MM.1S (cell line): ENCODE results near the gene SMAD4.

Experiments
- DNase-seq: peaks from one replicate; pipeline ENCODE4 v3.0.0-alpha.2; 2015
- H2AFZ ChIP-seq: fragments of 300-600 bp; sonication (generic); 2 replicates; pipeline ENCODE4 v1.6.0; 2016; ENCODE audit warnings: antibody characterized with exemption, low read length
- H3F3A ChIP-seq: fragments of 300-600 bp; sonication (generic); 2 replicates; pipeline ENCODE4 v1.6.1; 2016; ENCODE audit warnings: mild to moderate bottlenecking, antibody characterized with exemption, low read length, moderate library complexity, mixed read lengths; ENCODE audit not compliant: insufficient read depth
- H3K27ac ChIP-seq: fragments of 300-600 bp; sonication (generic); 2 replicates; pipeline ENCODE4 v1.5.1; 2016; ENCODE audit warnings: mild to moderate bottlenecking, low read length
- H3K27me3 ChIP-seq: fragments of 300-600 bp; sonication (generic); replicated peaks from 2 replicates; pipeline ENCODE4 v1.6.0; 2016; ENCODE audit warnings: low read length; ENCODE audit not compliant: insufficient read depth
- H3K36me3 ChIP-seq: fragments of 300-600 bp; sonication (generic); replicated peaks from 2 replicates; pipeline ENCODE4 v1.6.1; 2016; ENCODE audit warnings: mild to moderate bottlenecking, low read length, mixed read lengths; ENCODE audit not compliant: insufficient read depth
- H3K4me1 ChIP-seq: fragments of 300-600 bp; sonication (generic); 2 replicates; pipeline ENCODE4 v1.6.1; 2016; ENCODE audit warnings: low read length, mixed read lengths
- H3K4me2 ChIP-seq: fragments of 300-600 bp; sonication (generic); 2 replicates; pipeline ENCODE4 v1.6.0; 2016; ENCODE audit warnings: low read depth, low read length
- H3K4me3 ChIP-seq: fragments of 300-600 bp; sonication (generic); 2 replicates; pipeline ENCODE4 v1.5.1; 2016; ENCODE audit warnings: low read length, mixed read lengths
- H3K79me2 ChIP-seq: fragments of 300-600 bp; sonication (generic); 2 replicates; pipeline ENCODE4 v1.6.1; 2016; ENCODE audit warnings: mixed run types, low read length, mixed read lengths
- H3K9ac ChIP-seq: fragments of 300-600 bp; sonication (generic); 2 replicates; pipeline ENCODE4 v1.6.1; 2016; ENCODE audit warnings: low read length, mixed read lengths
- H3K9me2 ChIP-seq: fragments of 300-600 bp; sonication (generic); replicated peaks from 2 replicates; pipeline ENCODE4 v1.6.1; 2016; ENCODE audit warnings: mild to moderate bottlenecking, low read length, mixed read lengths; ENCODE audit not compliant: insufficient read depth
- H3K9me3 ChIP-seq: fragments of 300-600 bp; sonication (generic); replicated peaks from 2 replicates; pipeline ENCODE4 v1.6.1; 2016; ENCODE audit warnings: mild to moderate bottlenecking, low read length, mixed read lengths; ENCODE audit not compliant: insufficient read depth
- H4K20me1 ChIP-seq: fragments of 300-600 bp; sonication (generic); 2 replicates; pipeline ENCODE4 v1.6.1; 2016; ENCODE audit warnings: mild to moderate bottlenecking, low read length, moderate library complexity, mixed read lengths; ENCODE audit not compliant: insufficient read depth
- EZH2 ChIP-seq: fragments of 300-600 bp; sonication (generic); optimal IDR thresholded peaks from 2 replicates; pipeline ENCODE3; 2017; ENCODE audit warnings: low read depth, mild to moderate bottlenecking, antibody characterized with exemption, low read length, mixed read lengths
- EZH2phosphoT487 ChIP-seq: fragments of 300-600 bp; sonication (generic); IDR thresholded peaks from 2 replicates; pipeline ENCODE4 v1.6.1; 2018; ENCODE audit warnings: antibody characterized with exemption, low read length
- TF ChIP-seq, protein P1 (sequence below): fragments of 300-600 bp; sonication (generic); IDR thresholded peaks from 2 replicates; pipeline ENCODE4 v1.5.1; 2016; ENCODE audit warnings: antibody characterized with exemption, low read length, mixed read lengths

SMAD4 gene

DNA sequence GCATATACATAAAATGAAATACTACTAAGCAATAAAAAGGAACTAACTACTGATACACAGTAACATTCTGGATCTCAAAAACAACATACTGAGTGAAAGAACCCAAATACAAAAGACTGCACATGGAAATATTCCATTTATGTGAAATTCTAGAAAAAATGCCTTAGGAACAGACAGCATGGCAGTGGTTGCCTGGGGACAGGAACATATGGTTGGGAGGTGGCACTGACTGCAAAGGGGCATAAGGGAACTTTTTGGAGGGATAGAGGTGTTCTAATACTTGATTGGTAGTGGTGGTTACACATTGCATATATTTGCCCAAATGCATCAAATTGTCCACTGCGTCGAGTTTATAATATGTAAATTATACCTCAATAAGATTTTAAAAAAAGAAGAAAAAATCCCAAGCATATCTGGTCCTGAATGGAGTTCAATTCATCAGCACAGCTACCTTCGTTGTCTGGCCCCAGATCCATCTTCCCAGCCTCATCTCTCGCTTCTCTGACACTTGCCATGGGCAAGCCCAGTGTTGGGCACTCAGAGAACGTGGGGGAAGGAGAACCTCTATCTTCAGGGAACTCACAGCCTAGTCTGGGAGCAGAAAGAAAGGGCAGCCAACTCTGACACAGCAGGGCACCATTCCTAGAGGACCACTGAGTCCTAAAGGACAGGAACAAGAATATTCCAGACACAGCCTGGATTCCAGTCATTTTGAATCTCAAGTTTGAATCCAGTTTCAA is 8.6 kb upstream of the SMAD4 start:
- Histone ChIP-seq H2AFZ (no peak overlapping the region), H3K9me2 (no peaks in the 10 kb centered on the region), H4K20me1 (no peaks in the 10 kb centered on the region), H3K27me3 (no peaks in the 10 kb centered on the region), H3K9ac (no peak overlapping the region), H3K4me1 (no peaks in the 10 kb centered on the region), H3K36me3 (no peaks in the 10 kb centered on the region), H3K9me3 (no peaks in the 10 kb centered on the region), H3K4me2 (no peak overlapping the region), H3K4me3 (no peak overlapping the region), H3F3A (no peaks in the 10 kb centered on the region), H3K27ac (no peak overlapping the region), H3K79me2 (no peaks in the 10 kb centered on the region)
- no peak for DNase-seq
- TF ChIP-seq, protein P1, sequence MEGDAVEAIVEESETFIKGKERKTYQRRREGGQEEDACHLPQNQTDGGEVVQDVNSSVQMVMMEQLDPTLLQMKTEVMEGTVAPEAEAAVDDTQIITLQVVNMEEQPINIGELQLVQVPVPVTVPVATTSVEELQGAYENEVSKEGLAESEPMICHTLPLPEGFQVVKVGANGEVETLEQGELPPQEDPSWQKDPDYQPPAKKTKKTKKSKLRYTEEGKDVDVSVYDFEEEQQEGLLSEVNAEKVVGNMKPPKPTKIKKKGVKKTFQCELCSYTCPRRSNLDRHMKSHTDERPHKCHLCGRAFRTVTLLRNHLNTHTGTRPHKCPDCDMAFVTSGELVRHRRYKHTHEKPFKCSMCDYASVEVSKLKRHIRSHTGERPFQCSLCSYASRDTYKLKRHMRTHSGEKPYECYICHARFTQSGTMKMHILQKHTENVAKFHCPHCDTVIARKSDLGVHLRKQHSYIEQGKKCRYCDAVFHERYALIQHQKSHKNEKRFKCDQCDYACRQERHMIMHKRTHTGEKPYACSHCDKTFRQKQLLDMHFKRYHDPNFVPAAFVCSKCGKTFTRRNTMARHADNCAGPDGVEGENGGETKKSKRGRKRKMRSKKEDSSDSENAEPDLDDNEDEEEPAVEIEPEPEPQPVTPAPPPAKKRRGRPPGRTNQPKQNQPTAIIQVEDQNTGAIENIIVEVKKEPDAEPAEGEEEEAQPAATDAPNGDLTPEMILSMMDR: no peak
- no peak for TF ChIP-seq EZH2phosphoT487
- no peak for TF ChIP-seq EZH2

DNA sequence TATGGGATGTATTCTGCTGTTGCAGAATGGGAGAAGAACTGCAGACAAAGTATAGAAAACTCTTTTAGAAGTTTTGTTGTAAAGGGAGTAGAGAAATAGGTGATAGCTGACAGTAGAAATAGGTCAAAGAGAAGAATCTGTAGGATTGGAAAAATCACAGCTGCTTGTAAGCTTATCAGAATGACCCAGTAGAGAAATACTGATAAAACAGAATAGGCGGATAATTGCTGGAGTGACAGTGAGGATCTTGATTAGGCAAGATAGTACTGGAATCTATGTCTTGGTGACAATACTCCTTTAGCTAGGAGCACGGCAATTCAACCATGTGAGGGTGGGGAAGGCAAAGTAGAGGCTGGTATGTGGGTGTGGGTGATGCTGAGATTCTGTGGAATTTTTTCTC is 4.5 kb upstream of the SMAD4 start:
- no peak overlapping the region for H2AFZ ChIP-seq
- H3K27ac ChIP-seq: no peak overlapping the region
- H3K9me3 ChIP-seq: no peaks in the 10 kb centered on the region
- H3K4me2 ChIP-seq: no peak overlapping the region
- peaks cover 19% of the 10 kb centered on the region for H3K79me2 ChIP-seq
- no peak overlapping the region for H3K9ac ChIP-seq
- H3K9me2 ChIP-seq: no peaks in the 10 kb centered on the region
- H4K20me1 ChIP-seq: no peaks in the 10 kb centered on the region
- H3F3A ChIP-seq: 0 out of 2 replicates have a peak, but pooled peaks cover 4% of the 10 kb centered on the region
- no peak for DNase-seq
- H3K27me3 ChIP-seq: no peaks in the 10 kb centered on the region
- TF ChIP-seq EZH2 (no peak), EZH2phosphoT487 (no peak)
- TF ChIP-seq, protein P1: no peak
- peaks cover 10% of the 10 kb centered on the region for H3K4me1 ChIP-seq
- H3K36me3 ChIP-seq: no peaks in the 10 kb centered on the region
- no peak overlapping the region for H3K4me3 ChIP-seq

DNA sequence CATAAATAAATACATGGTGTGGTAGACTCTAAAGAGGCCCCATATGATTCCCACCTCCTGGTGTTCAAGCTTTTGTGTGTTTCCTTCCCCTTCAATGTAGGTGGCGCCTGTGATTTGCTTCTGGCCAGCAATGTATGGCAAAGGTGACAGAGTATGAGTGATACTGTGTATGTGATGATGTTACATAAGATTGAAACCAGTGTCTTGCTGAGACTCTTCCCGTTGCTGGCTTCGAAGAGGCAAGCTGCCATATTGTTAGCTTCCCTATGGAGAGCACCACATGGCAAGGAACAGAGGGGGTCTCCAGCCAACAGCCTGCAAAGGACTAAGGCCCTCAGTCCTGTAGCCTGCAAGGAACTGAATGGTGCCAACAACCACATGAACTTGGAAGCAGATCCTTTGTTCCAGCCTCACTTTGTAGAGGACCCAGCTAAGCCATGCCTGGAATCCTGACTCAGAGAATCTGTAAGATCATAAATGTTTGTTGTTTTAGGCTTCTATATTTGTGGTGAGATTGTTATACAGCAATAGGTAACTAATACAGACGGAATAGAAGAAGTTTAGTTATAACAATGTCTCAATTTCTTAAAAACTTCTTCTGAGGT is 1.7 kb upstream of the SMAD4 start:
- Histone ChIP-seq H4K20me1 (peaks cover 20% of the 10 kb centered on the region; the same call in 1 of the 2 replicates), H3K4me2 (peak overlapping the region; percentile 70; the same call in 1 of the 2 replicates), H3K4me1 (peaks cover 22% of the 10 kb centered on the region), H3K27me3 (no peaks in the 10 kb centered on the region), H3K79me2 (peaks cover 46% of the 10 kb centered on the region), H3K36me3 (0 out of 2 replicates have a peak, but pooled peaks cover under 1% of the 10 kb centered on the region), H2AFZ (no peak overlapping the region), H3F3A (0 out of 2 replicates have a peak, but pooled peaks cover 4% of the 10 kb centered on the region), H3K9me2 (no peaks in the 10 kb centered on the region), H3K4me3 (no peak overlapping the region), H3K27ac (no peak overlapping the region), H3K9ac (no peak overlapping the region), H3K9me3 (no peaks in the 10 kb centered on the region)
- no peak for DNase-seq
- TF ChIP-seq, protein P1: peak; percentile 18; the same call in 1 of the 2 replicates
- TF ChIP-seq EZH2phosphoT487: no peak
